ENCODE results near the gene KCNIP4.

DNA sequence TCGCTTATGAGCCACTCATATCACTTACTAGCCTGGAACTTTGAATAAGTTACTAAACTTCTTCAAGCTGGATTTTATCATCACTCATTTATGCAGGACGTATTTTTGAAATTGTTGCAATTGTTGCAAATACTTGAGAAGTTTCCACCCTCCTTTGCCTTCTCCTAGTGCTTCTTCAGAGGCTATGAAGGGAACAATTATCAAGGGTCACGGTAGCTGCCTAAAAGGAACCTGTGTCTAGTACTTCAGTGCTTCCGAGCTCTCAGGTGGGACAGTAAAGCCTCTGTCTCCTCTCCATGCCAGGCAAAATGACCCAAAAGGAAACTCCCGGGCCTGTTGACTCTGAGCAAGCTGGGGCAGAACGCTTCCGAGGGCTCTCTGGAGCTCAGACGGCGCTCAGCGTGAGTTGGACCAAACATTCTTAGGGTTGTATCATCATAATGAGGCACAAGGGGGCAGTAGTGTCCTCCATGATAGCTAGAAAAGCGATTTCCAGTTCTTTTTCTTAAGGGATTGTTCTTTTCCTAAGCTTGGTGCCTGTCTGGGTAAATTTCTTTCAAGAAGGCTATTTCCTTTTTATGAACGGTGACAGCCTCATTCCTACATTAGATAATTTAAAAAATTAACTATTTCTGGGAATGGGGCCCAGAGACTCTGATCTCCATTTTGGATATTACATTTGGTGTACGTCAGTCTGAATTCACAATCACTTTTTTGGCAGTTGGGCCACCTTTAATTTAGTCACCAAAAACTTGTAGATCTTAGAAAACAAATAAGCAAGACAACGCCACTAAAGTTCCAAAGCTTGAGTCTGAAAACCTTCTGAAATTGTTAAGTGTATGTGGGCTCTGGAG lies 1175.2 kb downstream of the KCNIP4 start:
- TF ChIP-seq, protein P1, sequence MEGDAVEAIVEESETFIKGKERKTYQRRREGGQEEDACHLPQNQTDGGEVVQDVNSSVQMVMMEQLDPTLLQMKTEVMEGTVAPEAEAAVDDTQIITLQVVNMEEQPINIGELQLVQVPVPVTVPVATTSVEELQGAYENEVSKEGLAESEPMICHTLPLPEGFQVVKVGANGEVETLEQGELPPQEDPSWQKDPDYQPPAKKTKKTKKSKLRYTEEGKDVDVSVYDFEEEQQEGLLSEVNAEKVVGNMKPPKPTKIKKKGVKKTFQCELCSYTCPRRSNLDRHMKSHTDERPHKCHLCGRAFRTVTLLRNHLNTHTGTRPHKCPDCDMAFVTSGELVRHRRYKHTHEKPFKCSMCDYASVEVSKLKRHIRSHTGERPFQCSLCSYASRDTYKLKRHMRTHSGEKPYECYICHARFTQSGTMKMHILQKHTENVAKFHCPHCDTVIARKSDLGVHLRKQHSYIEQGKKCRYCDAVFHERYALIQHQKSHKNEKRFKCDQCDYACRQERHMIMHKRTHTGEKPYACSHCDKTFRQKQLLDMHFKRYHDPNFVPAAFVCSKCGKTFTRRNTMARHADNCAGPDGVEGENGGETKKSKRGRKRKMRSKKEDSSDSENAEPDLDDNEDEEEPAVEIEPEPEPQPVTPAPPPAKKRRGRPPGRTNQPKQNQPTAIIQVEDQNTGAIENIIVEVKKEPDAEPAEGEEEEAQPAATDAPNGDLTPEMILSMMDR (IDR thresholded peaks at IDR 0.05; ENCODE audit: poor library complexity): peak; percentile 79
- no peak for TF ChIP-seq EZH2phosphoT487 (IDR thresholded peaks at IDR 0.05; ENCODE audit: low read depth, severe bottlenecking, unreplicated experiment)

All from hepatocyte (in vitro differentiated cells).